ENCODE data around the gene SF1.

The SF1 gene

GRCh38 chr11:64742889-64743590 lies 35.3 kb downstream of the SF1 start:
- H3K27ac ChIP-seq, result peak overlapping the region; percentile 91 to 99
- peak; percentile 88 for TF ChIP-seq CTCF (IDR thresholded peaks at IDR 0.05)
- H3K4me3 ChIP-seq, result peak overlapping the region; percentile 76
- peak; percentile 93 for DNase-seq (ENCODE audit: low spot score)

- TF ChIP-seq CTCF (IDR thresholded peaks at IDR 0.05), result no peak
- Histone ChIP-seq H3K27ac (peak overlapping the region; percentile 91 to 99), H3K4me3 (peak overlapping the region; percentile 76)
- DNase-seq (ENCODE audit: low spot score), result no peak
Measured at GRCh38 chr11:64742087-64742888, 36.1 kb downstream of the SF1 start.

GRCh38 chr11:64741375-64742086 lies 36.8 kb downstream of the SF1 start:
- TF ChIP-seq CTCF (IDR thresholded peaks at IDR 0.05), result no peak
- H3K4me3 ChIP-seq, result peak overlapping the region; percentile 76
- no peak for DNase-seq (ENCODE audit: low spot score)
- H3K27ac ChIP-seq, result peak overlapping the region; percentile 91 to 99

GRCh38 chr11:64739871-64740270 lies 38.5 kb downstream of the SF1 start:
- TF ChIP-seq CTCF (IDR thresholded peaks at IDR 0.05), result no peak
- Histone ChIP-seq H3K27ac (no peak overlapping the region), H3K4me3 (no peak overlapping the region)
- no peak for DNase-seq (ENCODE audit: low spot score)

GRCh38 chr11:64736654-64737053 lies 41.7 kb downstream of the SF1 start:
- no peak for DNase-seq (ENCODE audit: low spot score)
- Histone ChIP-seq H3K27ac (no peak overlapping the region), H3K4me3 (no peak overlapping the region)
- no peak for TF ChIP-seq CTCF (IDR thresholded peaks at IDR 0.05)

- DNase-seq (ENCODE audit: low spot score), result no peak
- no peak overlapping the region for H3K4me3 ChIP-seq
- no peak for TF ChIP-seq CTCF (IDR thresholded peaks at IDR 0.05)
- no peak overlapping the region for H3K27ac ChIP-seq
Measured at GRCh38 chr11:64735725-64736259, 42.5 kb downstream of the SF1 start.
